AG10803 (cell line): ENCODE measurements around the gene ZNF57.
"Not testable (repeated sequence)": the region's sequence is repeated elsewhere in the genome, so short reads cannot be mapped to it uniquely, and the experiment has no call there.

Source experiments
- DNase-seq: peaks from one replicate; pipeline ENCODE4 v3.0.0; 2010; ENCODE audit warnings: low read depth
- H3K4me3 ChIP-seq: 2 replicates; pipeline ENCODE4 v1.5.1; 2011; ENCODE audit warnings: mild to moderate bottlenecking, low read length, control low read depth
- CTCF ChIP-seq: conservative IDR thresholded peaks from 2 replicates; pipeline ENCODE4 v1.5.1; 2011; ENCODE audit warnings: mild to moderate bottlenecking, low read length, control low read depth, inconsistent platforms

ZNF57 gene

DNA sequence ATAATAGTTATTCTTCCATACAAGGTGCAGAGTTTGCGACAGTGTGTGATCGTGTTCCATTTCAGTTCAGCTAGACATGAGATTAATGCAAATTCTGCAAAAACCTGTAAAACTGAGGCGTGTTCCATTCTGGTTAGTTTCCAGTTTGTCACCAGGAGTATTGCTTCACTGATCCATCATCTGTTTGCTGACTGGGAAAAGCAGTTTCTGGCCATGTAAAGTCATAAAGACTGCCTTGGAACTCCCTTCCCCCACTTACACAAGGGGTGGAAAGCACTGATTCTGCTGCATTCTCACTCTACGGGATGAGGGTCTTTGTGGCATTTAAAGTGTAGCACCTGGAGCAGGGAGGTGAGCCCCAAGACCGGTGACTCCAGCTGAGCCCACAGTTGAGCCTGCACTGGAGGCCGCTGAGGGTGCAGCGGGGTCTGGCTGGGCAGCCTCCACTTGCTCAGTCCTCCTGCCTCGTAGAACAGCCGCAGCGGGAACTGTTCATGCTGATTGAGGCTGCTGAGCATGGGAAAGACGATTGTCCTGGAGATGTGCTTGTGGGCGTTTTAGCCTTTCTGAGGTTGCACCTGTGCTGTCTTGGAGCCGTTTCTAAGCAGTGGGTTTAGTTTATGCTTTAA is 2.0 kb downstream of the ZNF57 start:
- no peak overlapping the region for H3K4me3 ChIP-seq
- DNase-seq = no peak
- no peak for TF ChIP-seq CTCF

- not testable (repeated sequence) for DNase-seq
These were observed 2.6 kb downstream of the ZNF57 start for GRCh38 chr19:2903326-2903725.

GRCh38 chr19:2905918-2906519 is 5.3 kb downstream of the ZNF57 start:
- H3K4me3 ChIP-seq = no peak overlapping the region
- TF ChIP-seq CTCF = no peak
- DNase-seq = no peak

More at GRCh38 chr19:2903326-2903725, 2.6 kb downstream of the ZNF57 start:
- not testable (repeated sequence) for H3K4me3 ChIP-seq

DNA sequence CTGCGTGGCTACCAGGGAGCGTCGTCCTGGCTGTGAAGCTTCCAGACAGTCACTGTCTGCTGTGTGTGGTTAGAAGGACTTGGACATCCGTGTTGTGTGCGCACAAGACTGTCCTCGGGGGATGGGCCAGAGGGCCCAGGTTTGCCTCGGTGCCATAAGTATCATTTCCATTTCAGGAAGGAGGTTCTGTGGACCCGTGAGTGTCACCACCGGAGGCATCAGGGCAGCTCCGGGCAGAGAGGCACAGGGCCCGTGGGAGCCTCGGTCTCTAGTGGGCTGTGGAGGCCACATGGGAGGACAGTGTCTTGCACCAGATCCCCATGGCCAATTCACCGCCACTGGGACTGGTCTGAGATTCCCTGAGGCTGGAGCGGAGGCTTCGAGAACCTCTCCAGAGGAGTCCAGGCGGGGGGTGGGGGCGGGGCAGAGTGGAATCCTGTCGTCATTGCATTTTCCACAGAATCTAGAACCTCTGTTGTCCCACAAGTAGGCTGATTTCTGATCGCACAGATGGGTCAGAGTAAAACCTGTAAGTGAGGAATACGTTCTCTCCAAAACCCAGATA is 6.0 kb downstream of the ZNF57 start:
- no peak for DNase-seq
- TF ChIP-seq CTCF = no peak
- H3K4me3 ChIP-seq = no peak overlapping the region

- no peak for TF ChIP-seq CTCF
- no peak overlapping the region for H3K4me3 ChIP-seq
- DNase-seq = no peak
These were observed 11.6 kb downstream of the ZNF57 start for GRCh38 chr19:2912306-2912705.

DNA sequence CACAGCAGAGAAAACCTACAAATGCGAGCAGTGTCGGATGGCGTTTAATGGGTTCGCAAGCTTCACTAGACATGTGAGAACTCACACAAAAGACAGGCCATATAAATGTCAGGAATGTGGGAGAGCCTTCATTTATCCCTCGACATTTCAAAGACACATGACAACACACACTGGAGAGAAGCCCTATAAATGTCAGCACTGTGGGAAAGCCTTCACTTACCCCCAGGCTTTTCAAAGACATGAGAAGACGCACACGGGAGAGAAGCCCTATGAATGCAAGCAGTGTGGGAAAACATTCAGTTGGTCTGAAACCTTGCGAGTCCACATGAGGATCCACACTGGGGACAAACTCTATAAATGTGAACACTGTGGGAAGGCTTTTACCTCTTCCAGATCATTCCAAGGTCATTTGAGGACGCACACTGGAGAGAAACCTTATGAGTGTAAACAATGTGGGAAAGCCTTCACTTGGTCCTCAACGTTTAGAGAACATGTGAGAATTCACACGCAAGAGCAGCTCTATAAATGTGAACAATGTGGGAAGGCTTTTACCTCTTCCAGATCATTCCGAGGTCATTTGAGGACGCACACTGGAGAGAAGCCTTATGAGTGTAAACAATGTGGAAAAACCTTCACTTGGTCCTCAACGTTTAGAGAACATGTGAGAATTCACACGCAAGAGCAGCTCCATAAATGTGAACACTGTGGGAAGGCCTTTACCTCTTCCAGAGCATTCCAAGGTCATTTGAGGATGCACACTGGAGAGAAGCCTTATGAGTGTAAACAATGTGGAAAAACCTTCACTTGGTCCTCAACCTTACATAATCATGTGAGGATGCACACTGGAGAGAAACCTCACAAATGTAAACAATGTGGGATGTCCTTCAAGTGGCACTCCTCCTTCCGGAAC is 16.8 kb downstream of the ZNF57 start:
- H3K4me3 ChIP-seq = no peak overlapping the region
- TF ChIP-seq CTCF = no peak
- no peak for DNase-seq

GRCh38 chr19:2922987-2923386 is 22.3 kb downstream of the ZNF57 start:
- no peak for TF ChIP-seq CTCF
- no peak for DNase-seq

More at GRCh38 chr19:2922987-2923386, 22.3 kb downstream of the ZNF57 start:
- H3K4me3 ChIP-seq = no peak overlapping the region
